GM23248 (cell line): ENCODE data around the gene CMSS1. TPM values are rescaled to one million over a fixed set of nuclear protein-coding genes. Genes with fewer than 3 reads are reported as not detected.

Experiments
- DNase-seq: peaks from one replicate; pipeline ENCODE4 v3.0.0-alpha.2; 2015
- H2AFZ ChIP-seq: fragments of 200-600 bp; sonication (generic); 2 replicates; pipeline ENCODE4 v1.6.1; 2016; ENCODE audit warnings: antibody characterized with exemption
- H3F3A ChIP-seq: fragments of 200-600 bp; sonication (generic); 2 replicates; pipeline ENCODE4 v1.6.1; 2016; ENCODE audit warnings: mild to moderate bottlenecking, antibody characterized with exemption, mixed run types; ENCODE audit not compliant: insufficient read depth
- H3K27ac ChIP-seq: fragments of 200-600 bp; sonication (generic); 2 replicates; pipeline ENCODE4 v1.5.1; 2016; ENCODE audit warnings: mild to moderate bottlenecking
- H3K27me3 ChIP-seq: fragments of 200-600 bp; sonication (generic); replicated peaks from 2 replicates; pipeline ENCODE4 v1.6.1; 2016; ENCODE audit warnings: mild to moderate bottlenecking; ENCODE audit not compliant: insufficient read depth
- H3K36me3 ChIP-seq: fragments of 200-600 bp; sonication (generic); 2 replicates; pipeline ENCODE4 v1.6.1; 2016; ENCODE audit warnings: low read depth, mild to moderate bottlenecking
- H3K4me1 ChIP-seq: fragments of 200-600 bp; sonication (generic); 2 replicates; pipeline ENCODE4 v1.6.1; 2016; ENCODE audit warnings: mild to moderate bottlenecking; ENCODE audit not compliant: insufficient read depth
- H3K4me2 ChIP-seq: fragments of 200-600 bp; sonication (generic); one replicate; pipeline ENCODE4 v1.6.1; 2016; ENCODE audit warnings: mild to moderate bottlenecking; ENCODE audit not compliant: unreplicated experiment
- H3K4me3 ChIP-seq: fragments of 200-600 bp; sonication (generic); 2 replicates; pipeline ENCODE4 v1.5.1; 2016; ENCODE audit warnings: mild to moderate bottlenecking
- H3K79me2 ChIP-seq: fragments of 200-600 bp; sonication (generic); 2 replicates; pipeline ENCODE4 v1.6.1; 2016; ENCODE audit warnings: mild to moderate bottlenecking; ENCODE audit not compliant: insufficient read depth
- H3K9ac ChIP-seq: fragments of 200-600 bp; sonication (generic); 2 replicates; pipeline ENCODE4 v1.6.1; 2016; ENCODE audit warnings: mild to moderate bottlenecking
- H3K9me2 ChIP-seq: fragments of 200-600 bp; sonication (generic); 2 replicates; pipeline ENCODE4 v1.6.1; 2016; ENCODE audit warnings: mixed run types, mild to moderate bottlenecking, moderate library complexity; ENCODE audit not compliant: insufficient read depth
- H3K9me3 ChIP-seq: fragments of 200-600 bp; sonication (generic); one replicate; pipeline ENCODE4 v1.6.1; 2017; ENCODE audit warnings: low read depth
- H4K20me1 ChIP-seq: fragments of 200-600 bp; sonication (generic); 2 replicates; pipeline ENCODE4 v1.6.0; 2016; ENCODE audit not compliant: insufficient read depth
- EZH2 ChIP-seq: fragments of 200-600 bp; sonication (generic); IDR thresholded peaks from 2 replicates; pipeline ENCODE4 v1.6.1; 2018; ENCODE audit warnings: antibody characterized with exemption, mild to moderate bottlenecking; ENCODE audit not compliant: insufficient read depth, poor library complexity, severe bottlenecking
- EZH2phosphoT487 ChIP-seq: fragments of 200-600 bp; sonication (generic); IDR thresholded peaks from 2 replicates; pipeline ENCODE4 v1.6.1; 2018; ENCODE audit warnings: antibody characterized with exemption, moderate library complexity, mild to moderate bottlenecking, low read depth; ENCODE audit not compliant: insufficient read depth
- WGBS, 2 experiments: methylation state at CpG; one replicate each; pipeline ENCODE4 v1.1.6; 2015 to 2017; ENCODE audit warnings: low lambda C conversion rate in 2 of 2, low coverage in 1 of 2; ENCODE audit errors: missing lambda C conversion rate in 2 of 2; 5-methylcytosine and 5-hydroxymethylcytosine counted together
- in situ Hi-C: fragments of 300-500 bp; cut with MboI; formaldehyde crosslinking; loops from 2 replicates; pipeline ENCODE4 v1.15.0; 2020
- polyA plus RNA-seq: library from polyadenylated mRNA; unstranded; fragments of >200 nt; fragmentation: Nextera tagmentation; extraction: Ambion mirVana; gene quantifications from 2 replicates; pipeline ENCODE4 v1.2.1, GENCODE V29; 2016
- total RNA-seq: library from RNA; depleted of rRNA; stranded (reverse); fragments of >200 nt; shearing (Covaris generic); gene quantifications from 2 replicates; pipeline ENCODE4 v1.2.3, GENCODE V29; 2014

CMSS1 gene
- total and polyA plus RNA-seq, 2 experiments from 2014 or later = 17.2 to 26.6 TPM

DNA sequence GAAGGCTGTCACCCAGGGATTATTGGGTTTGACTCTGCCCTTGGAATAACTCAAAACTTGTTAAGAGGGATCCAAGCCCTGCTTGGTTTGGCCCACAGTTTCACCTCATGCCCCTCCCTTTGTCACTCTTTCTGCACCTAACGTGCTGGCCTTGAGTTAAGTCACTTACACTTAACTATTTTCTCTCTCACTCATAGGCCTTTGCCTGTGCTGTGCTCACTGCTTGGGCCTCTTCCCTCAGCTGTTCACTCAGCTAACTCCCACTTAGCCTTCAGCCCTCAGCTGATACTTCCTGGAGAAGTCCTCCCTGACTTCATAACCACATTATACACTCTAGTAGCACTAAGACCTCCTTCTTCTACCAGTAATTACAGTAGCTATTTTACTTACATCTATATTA is 133.3 kb downstream of the CMSS1 start:
- no peak for DNase-seq
- 72 to 73% methylated on average over 1 of the region's 1 CpG for WGBS, 2 experiments

DNA sequence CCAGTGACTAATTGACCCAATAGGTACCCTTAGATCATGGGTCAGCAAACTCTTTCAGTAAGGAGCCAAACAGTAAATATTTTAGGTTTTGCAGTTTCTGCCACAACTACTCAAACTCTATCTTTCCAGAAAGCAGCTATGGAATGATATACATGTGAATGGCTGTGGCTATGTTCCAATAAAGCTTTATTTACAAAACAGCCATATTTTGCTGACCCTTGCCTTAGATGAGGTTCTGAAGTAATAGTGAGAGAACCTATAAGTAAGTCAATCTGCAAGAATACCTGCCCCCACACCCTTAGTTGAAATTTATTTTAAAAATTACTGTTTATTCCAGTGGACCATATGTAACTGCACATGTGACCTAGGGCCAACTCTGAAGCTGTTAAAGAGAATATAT is 134.0 kb downstream of the CMSS1 start:
- no peak overlapping the region for H3K4me2 ChIP-seq
- no peak overlapping the region for H3K9ac ChIP-seq
- no peaks in the 10 kb centered on the region for H4K20me1 ChIP-seq
- H3K4me3 ChIP-seq = no peak overlapping the region
- no peaks in the 10 kb centered on the region for H3K9me2 ChIP-seq
- H3K4me1 ChIP-seq = peaks cover 31% of the 10 kb centered on the region
- no peak overlapping the region for H2AFZ ChIP-seq
- peak overlapping the region; percentile 38; the same call in 1 of the 2 replicates for H3K27ac ChIP-seq
- no peaks in the 10 kb centered on the region for H3K9me3 ChIP-seq
- no peaks in the 10 kb centered on the region for H3K27me3 ChIP-seq
- TF ChIP-seq EZH2phosphoT487 (no peak), EZH2 (no peak)
- H3K36me3 ChIP-seq = no peaks in the 10 kb centered on the region
- DNase-seq = no peak
- in situ Hi-C loops = no loop called here
- H3K79me2 ChIP-seq = no peaks in the 10 kb centered on the region
- peaks cover 15% of the 10 kb centered on the region for H3F3A ChIP-seq

More for the DNA sequence above, 133.3 kb downstream of the CMSS1 start:
- TF ChIP-seq EZH2phosphoT487 (no peak), EZH2 (no peak)
- Histone ChIP-seq H3K27ac (no peak overlapping the region), H3K79me2 (no peaks in the 10 kb centered on the region), H3K4me3 (no peak overlapping the region), H3K4me2 (no peak overlapping the region), H3K9me3 (no peaks in the 10 kb centered on the region), H3K9me2 (no peaks in the 10 kb centered on the region), H3K36me3 (no peaks in the 10 kb centered on the region), H3F3A (peaks cover 15% of the 10 kb centered on the region), H3K27me3 (no peaks in the 10 kb centered on the region), H4K20me1 (no peaks in the 10 kb centered on the region), H3K4me1 (peaks cover 31% of the 10 kb centered on the region), H2AFZ (no peak overlapping the region), H3K9ac (no peak overlapping the region)
- in situ Hi-C loops = no loop called here

DNA sequence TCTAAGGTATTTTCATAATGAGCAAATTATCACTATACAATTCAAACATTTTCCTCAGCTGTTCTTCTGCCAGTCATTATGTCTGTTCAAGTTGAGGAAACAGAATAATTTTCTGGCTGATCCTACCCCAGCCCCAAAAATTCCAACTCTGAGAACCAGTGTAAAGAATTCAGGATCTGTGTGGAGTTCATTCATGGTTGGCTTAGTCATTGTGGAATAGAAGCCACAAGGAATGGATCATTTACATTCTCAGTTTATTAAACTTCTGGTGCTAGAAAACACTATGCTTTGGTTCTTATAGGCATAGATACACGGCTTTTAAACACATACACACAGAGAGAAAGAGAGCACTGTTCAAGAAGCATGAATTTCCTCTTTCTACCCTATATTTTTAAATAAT is 134.6 kb downstream of the CMSS1 start:
- no peak overlapping the region for H2AFZ ChIP-seq
- TF ChIP-seq EZH2 (no peak), EZH2phosphoT487 (no peak)
- H3K9ac ChIP-seq = no peak overlapping the region
- H3K9me3 ChIP-seq = no peaks in the 10 kb centered on the region
- H3K9me2 ChIP-seq = no peaks in the 10 kb centered on the region
- H3K27ac ChIP-seq = peak overlapping the region; percentile 38; the same call in 1 of the 2 replicates
- 57 to 68% methylated on average over 1 of the region's 1 CpG for WGBS, 2 experiments
- peak; percentile 69 for DNase-seq
- H3K4me2 ChIP-seq = peak overlapping the region; percentile 43
- no peak overlapping the region for H3K4me3 ChIP-seq
- in situ Hi-C loops = no loop called here
- peaks cover 15% of the 10 kb centered on the region for H3F3A ChIP-seq
- H3K27me3 ChIP-seq = no peaks in the 10 kb centered on the region
- H3K36me3 ChIP-seq = no peaks in the 10 kb centered on the region
- H3K4me1 ChIP-seq = peaks cover 31% of the 10 kb centered on the region
- H4K20me1 ChIP-seq = no peaks in the 10 kb centered on the region
- H3K79me2 ChIP-seq = no peaks in the 10 kb centered on the region

DNA sequence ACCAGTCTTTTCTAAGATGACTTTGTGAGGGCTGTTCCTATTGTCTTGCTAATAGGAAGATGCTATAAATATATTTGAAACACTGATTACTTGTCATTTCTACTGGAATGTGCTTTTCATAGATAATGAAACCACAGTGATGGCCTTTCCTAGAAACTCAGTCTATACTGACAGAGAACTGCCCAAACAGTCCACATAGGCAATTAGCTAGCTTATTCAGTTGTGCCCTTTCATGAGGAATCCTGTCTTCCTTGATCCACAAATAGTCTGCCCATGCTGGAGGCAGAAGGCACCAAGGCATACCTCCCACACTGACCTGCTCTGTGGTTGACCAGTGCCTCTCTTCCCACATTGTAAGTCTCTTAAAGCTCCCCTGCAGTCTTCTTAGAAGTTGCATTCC is 135.9 kb downstream of the CMSS1 start:
- Histone ChIP-seq H3K9me3 (no peaks in the 10 kb centered on the region), H3K4me1 (peaks cover 31% of the 10 kb centered on the region), H3K4me3 (no peak overlapping the region), H2AFZ (no peak overlapping the region), H3K79me2 (no peaks in the 10 kb centered on the region), H3F3A (peaks cover 15% of the 10 kb centered on the region), H3K9ac (no peak overlapping the region), H3K9me2 (no peaks in the 10 kb centered on the region), H3K27me3 (no peaks in the 10 kb centered on the region), H3K4me2 (no peak overlapping the region), H3K27ac (no peak overlapping the region), H4K20me1 (no peaks in the 10 kb centered on the region), H3K36me3 (no peaks in the 10 kb centered on the region)
- DNase-seq = no peak
- TF ChIP-seq EZH2phosphoT487 (no peak), EZH2 (no peak)
- in situ Hi-C loops = no loop called here
